Right kidney (tissue), 1 donor: ENCODE results near the gene EMID1.
"Not testable (repeated sequence)": the region's sequence is repeated elsewhere in the genome, so short reads cannot be mapped to it uniquely, and the experiment has no call there.

ENCODE experiments used
- DNase-seq: peaks from one replicate; pipeline ENCODE4 v3.0.0-alpha.2; 2016

Gene EMID1

DNA sequence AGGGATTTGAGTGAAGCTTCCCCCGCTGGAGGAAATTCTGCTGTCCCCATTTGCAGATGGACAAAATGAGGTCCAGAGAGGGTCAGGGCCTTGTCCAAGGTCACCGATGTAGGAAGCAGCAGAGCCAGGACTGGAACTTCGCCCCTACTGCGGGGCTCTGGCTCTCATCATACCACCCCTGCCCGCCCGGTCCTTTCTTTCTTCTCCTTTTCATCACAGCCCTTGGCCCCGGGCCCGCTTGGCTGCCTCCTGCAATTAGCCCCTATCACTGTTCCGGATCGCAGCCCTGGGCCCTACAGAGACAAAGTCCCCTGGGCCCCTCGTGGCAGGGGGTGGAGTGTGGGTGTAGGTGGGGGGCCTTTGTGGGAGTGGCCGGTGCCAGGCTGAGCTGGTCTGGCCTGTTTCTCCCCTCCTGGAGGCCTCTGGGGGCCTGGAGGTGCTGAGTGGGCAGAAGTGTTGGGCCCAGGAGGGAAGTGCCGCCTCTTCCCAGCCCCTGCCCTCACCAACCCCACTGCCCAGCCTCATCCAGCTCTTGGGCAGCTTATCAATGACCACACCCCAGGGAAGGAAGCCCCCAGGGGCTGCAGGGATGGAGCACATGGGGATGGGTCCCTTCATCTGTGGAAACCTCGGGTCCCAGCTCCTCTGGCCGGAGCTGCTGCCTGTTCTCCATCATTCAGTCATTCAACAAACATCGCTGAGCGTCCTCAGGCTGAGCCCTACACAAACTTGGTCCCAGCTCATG is 3.4 kb downstream of the EMID1 start:
- DNase-seq, result peak; percentile 53

GRCh38 chr22:29209624-29209929 is 3.9 kb downstream of the EMID1 start:
- no peak for DNase-seq

DNA sequence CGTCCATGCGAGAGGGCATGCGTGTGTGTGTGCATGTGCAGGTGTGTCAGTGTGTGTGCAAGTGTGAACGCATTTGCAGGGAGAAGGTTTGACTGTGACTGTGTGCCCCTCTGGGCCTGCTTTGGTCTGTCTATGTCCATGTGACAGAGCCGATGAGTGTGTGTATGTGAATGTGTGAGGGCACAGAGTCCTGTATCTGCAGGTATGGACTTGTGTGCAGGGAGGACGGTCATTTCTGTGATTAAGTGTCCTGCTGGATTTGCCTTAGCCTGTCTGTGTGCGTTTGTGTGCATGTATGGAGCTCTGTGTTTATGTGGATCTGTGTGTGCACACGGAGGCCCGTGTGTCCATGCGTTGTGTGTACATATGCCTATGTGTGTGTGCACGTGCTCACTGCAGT is 5.4 kb downstream of the EMID1 start:
- no peak for DNase-seq

GRCh38 chr22:29211466-29211865 is 5.8 kb downstream of the EMID1 start:
- DNase-seq, result no peak

- no peak for DNase-seq
Observed at GRCh38 chr22:29212743-29213142, 7.0 kb downstream of the EMID1 start.

DNA sequence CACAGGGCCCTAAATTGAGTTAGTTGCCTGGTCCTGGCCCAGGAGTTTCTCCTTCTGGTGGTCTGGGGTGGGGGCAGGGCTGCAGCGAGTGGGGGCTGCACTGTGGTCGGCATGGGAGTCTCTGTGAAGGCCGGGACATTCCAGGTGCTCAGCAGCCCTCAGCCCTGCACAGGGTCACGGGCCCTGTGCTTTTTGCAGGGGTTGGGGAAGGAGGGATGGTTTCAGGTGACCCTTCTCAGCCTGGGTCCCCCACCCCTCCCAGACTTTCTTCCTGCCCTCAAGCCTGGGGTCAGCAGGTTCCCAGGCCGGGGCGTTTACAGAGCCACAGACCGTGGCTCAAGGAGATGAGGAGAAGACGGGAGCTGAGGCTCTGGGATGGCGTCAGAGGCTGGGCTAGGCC is 7.8 kb downstream of the EMID1 start:
- no peak for DNase-seq

DNA sequence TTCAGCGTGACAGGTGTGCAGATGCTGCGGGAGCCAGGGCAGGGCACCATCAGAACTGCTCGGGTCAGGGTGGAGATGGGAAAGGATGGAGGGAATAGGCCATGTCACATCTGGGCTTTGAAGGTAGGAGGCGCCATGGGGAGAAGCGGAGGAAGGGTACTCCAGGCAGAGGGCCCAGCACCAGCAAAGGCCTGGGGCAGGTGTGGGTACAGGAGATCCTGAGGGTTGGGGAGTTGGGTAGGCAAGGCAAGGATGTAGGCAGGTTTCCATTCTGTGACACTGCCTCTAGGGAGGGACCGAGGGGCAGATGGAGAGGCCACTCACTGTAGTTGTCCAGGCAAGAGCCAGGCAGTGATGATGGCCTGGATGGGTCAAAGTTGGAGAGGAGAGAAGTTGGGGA is 8.5 kb downstream of the EMID1 start:
- DNase-seq, result no peak

DNA sequence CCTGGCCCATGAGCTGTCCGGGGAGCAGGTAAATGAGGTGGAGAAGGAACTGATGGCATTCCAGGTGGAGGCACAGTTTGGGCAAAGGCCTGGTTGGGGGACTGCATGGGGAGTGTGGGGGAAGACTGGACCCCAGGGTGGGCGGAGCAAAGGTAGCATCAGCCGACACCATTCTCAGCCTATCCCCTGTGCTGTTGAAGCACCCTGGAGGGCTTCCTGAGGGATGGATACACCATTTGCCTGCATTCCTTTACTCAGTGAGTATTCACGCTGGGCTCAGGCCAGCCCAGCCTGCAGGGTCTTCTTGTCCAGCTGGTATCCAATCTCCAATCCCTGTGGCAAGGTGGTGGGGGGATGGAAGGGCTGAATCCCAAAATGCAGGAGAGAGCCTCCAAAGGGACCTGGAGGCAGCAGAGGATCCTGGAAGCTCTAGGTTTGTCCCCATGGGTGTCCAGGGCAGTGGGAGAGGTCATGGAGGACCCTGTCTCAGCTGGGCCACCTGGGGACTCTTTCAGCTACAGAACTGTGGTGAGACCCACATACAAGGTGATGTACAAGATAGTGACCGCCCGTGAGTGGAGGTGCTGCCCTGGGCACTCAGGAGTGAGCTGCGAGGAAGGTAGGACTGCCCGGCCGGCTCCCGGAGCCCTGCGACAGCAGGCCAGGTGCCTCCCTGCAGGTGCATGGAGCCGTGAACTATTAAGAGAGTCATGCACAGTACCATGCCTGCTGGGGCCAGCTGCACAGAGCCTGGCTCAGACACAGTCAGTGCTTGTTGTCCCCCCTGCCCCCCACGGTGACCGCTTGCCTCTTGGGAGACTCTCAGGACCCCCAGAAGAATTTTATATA is 9.5 kb downstream of the EMID1 start:
- no peak for DNase-seq

DNA sequence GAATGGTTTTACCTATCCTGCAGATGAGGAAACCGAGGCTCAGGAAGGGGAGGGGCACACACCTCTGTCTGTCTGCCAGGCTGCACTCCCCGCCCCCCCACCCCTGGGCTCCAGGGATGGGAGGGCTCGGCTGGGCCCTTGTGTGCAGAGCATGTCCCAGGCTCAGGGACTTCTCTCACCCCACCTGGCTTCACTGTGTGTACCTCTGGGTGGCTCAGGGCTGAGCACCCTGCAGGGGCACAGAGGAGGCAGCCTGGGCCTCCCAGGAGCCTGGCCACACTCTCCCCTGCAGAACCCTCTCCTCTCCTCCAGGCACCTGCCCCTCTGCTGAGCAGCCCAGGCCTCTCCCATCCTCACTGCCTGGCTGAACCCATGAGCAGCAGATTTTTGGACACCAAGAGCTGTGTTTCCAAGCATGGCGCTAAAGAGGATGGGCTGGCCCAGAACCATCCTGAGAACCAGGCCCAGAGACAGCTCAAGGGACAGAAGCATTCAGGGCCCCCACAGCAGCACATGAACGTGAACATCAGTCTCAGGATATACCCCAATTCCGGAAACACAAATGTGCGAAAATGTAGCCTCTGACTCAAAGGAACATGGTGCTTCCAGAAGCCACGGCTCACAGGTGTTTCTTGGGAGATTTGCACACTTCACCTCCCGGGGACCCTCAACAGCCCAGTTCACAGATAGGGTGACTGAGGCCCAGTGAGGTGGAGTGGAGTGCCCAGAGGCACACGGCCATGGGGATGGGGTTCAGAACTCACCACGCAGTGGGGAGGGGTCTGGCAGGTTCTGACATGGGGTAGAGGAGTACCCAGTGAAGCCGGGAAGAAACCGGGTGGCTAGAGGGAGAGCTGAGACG is 10.5 kb downstream of the EMID1 start:
- DNase-seq, result no peak

GRCh38 chr22:29216873-29217666 is 11.4 kb downstream of the EMID1 start:
- no peak for DNase-seq

- DNase-seq, result no peak
Observed at GRCh38 chr22:29217827-29218757, 12.4 kb downstream of the EMID1 start.

GRCh38 chr22:29218758-29219408 is 13.2 kb downstream of the EMID1 start:
- no peak for DNase-seq

GRCh38 chr22:29219409-29219782 is 13.7 kb downstream of the EMID1 start:
- not testable (repeated sequence) for DNase-seq

- no peak for DNase-seq
Observed at GRCh38 chr22:29219881-29220670, 14.4 kb downstream of the EMID1 start.

DNA sequence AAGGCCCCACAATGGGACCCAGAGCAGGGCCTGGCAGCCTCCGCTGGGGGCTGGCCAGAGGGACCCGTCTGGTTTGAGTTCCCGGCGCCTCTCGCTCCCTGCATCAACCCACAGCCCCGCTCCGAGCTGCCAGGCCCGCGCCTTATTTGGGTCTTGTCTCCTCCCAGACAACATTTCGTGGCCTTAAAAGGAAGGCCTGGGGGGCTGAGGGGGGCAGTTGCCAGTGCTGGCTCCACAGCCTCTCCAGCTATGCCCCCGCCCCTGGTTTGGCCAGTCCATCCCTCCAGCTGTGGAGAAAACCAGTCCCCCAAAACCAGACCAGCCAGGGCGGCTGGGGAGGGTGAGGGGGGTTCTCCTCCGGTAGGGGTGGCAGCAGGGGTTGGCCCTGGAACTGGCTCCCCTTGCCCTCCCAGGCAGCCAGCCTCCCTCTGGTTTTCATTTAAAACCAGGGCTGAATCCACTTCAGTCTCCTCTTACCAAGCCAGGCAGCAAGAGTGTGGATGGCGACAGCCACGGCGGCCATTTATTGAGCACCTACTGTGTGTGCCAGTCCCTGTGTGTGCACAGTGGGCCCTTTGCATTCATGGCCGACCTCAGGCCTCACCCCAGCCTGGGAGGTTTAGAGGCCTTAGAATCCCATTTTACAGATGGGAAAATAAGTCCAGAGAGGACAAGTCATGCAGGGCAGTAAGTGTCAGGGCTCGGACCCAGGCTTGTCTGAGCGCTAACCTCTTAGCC is 18.6 kb downstream of the EMID1 start:
- DNase-seq, result no peak

GRCh38 chr22:29224859-29225410 is 19.2 kb downstream of the EMID1 start:
- DNase-seq, result no peak

DNA sequence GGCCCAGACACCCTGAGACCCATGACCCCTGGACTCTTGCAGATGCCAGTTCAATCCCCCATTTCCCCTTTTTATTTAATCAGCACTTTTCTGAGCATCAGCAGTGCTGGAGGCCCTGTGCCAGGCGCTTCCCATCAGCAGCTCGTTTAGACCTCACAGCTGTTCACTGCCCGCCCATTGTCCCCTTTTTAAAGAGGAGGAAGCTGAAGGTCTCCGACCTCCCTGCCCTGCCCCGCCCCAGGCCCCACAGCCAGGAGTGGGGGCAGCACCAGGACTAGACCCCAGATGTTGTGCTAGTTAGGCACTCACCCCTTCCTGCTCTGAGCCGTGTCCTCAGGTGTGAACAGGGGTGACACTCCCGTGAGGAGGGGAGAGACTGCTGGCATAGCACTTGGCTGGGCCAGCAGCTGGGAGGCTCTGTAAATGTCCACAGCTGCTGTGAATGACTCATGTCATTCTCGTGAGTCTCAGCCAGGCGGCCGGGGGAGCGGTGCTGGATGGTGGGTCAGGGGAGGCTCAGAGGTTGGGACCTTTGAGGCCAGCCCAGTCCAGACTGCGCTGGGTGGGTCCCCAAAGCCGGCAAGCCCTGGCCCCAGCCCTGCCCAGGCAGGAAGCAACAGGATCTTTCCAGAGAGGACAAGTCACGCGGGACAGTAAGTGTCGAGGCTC is 19.9 kb downstream of the EMID1 start:
- DNase-seq, result no peak
